22Rv1 (cell line): ENCODE data around the gene MEPCE.

Experiments used
- CTCF ChIP-seq: fragments of 450-650 bp; IDR thresholded peaks from 2 replicates; pipeline ENCODE4 v1.5.1; 2017; ENCODE audit warnings: mild to moderate bottlenecking
- ZFX ChIP-seq: fragments of 450-650 bp; IDR thresholded peaks from 2 replicates; pipeline ENCODE4 v1.6.1; 2017; ENCODE audit warnings: antibody characterized with exemption, borderline replicate concordance

GRCh38 chr7:100428199-100428966 lies 1.2 kb upstream of the MEPCE start, which contains the start of gene ZCWPW1:
- no peak for TF ChIP-seq CTCF
- no peak for TF ChIP-seq ZFX
